ENCODE measurements around the gene SIPA1.
A peak's percentile ranks its signal among the peaks of the same experiment; 100 is the strongest.

SIPA1 gene

GRCh38 chr11:65611028-65611757 lies 26.7 kb upstream of the SIPA1 start:
- TF ChIP-seq, protein P1, sequence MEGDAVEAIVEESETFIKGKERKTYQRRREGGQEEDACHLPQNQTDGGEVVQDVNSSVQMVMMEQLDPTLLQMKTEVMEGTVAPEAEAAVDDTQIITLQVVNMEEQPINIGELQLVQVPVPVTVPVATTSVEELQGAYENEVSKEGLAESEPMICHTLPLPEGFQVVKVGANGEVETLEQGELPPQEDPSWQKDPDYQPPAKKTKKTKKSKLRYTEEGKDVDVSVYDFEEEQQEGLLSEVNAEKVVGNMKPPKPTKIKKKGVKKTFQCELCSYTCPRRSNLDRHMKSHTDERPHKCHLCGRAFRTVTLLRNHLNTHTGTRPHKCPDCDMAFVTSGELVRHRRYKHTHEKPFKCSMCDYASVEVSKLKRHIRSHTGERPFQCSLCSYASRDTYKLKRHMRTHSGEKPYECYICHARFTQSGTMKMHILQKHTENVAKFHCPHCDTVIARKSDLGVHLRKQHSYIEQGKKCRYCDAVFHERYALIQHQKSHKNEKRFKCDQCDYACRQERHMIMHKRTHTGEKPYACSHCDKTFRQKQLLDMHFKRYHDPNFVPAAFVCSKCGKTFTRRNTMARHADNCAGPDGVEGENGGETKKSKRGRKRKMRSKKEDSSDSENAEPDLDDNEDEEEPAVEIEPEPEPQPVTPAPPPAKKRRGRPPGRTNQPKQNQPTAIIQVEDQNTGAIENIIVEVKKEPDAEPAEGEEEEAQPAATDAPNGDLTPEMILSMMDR (IDR thresholded peaks at IDR 0.05; ENCODE audit: low read depth, low read length, missing control alignments) = no peak
- Histone ChIP-seq H3K27ac (no peak overlapping the region), H3K27me3 (replicated peaks) (no peaks in the 10 kb centered on the region), H3K4me3 (ENCODE audit: low read depth, low read length) (peak overlapping the region; percentile 83), H3K36me3 (replicated peaks) (peaks cover 8% of the 10 kb centered on the region)
- in situ Hi-C loops (cut with HindIII; ENCODE audit: low pct_ligation_motif_present, low sequenced_read_pairs) = no loop called here
- no peak for DNase-seq

DNA sequence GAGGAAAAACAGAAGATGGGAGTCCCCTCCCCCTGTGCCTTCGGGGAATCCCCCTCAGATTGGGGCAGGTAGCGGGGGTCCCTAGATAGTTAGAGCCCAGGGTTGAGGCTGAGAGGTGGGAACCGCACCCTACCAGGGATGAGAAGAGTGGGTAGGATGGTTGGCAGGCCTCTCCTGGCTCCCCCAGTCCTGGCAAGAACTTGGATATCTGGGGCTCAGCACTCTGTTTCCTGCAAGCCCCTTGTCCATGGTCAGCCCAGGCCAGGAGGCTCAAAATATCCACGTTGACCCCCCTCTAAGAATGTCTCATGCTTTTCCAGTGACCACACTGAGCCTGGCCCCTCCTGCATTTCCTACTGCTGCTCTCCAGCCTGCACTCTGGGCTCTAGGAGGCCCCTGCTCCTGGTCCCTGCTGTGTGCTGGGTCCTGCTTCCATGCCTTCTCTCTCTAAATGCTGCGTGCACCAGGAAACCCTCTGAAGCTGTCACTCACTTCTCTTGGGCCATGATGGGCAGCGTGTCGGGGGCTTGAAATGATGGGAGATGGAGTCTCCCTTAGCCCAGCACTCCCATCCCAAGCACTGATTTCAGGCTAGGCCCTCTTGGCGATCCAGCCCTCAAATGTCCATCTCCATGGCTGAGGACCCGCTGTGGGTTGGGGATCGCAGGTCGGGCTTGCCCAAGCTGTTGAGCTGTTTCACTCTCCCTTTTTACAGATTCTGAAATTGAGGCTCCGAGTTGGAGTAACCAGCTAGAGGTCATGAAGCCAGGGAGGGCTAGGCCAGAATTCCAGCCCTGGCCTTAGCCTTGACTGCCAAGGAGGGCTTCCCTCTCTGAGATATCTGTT lies 25.9 kb upstream of the SIPA1 start:
- peak overlapping the region; percentile 12 for H3K27ac ChIP-seq
- in situ Hi-C loops (cut with HindIII; ENCODE audit: low pct_ligation_motif_present, low sequenced_read_pairs) = no loop called here
- H3K4me3 ChIP-seq (ENCODE audit: low read depth, low read length) = peak overlapping the region; percentile 83
- H3K36me3 ChIP-seq (replicated peaks) = peaks cover 8% of the 10 kb centered on the region
- DNase-seq = peak; percentile 37
- H3K27me3 ChIP-seq (replicated peaks) = no peaks in the 10 kb centered on the region
- TF ChIP-seq, protein P1 (IDR thresholded peaks at IDR 0.05; ENCODE audit: low read depth, low read length, missing control alignments) = no peak

DNA sequence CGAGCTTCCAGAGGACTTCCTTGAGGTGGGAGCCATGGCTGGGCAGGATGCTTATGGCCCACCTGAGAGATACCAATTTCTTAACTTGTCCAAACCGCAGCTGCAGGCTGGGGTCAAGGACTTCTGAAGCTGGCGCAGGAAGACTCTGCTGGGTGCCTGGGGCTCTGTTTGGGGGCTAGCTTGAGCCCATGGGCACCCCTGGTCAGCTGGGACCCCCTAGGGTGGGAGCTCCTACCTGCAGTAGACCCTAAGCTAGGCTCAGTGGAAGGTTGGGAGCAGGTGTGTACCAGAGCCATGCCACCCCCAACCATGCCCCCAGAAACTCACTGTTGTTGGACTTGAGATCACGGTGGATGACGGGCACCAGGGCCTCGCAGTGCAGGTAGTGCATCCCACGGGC lies 25.2 kb upstream of the SIPA1 start:
- in situ Hi-C loops (cut with HindIII; ENCODE audit: low pct_ligation_motif_present, low sequenced_read_pairs) = no loop called here
- TF ChIP-seq, protein P1 (IDR thresholded peaks at IDR 0.05; ENCODE audit: low read depth, low read length, missing control alignments) = no peak

DNA sequence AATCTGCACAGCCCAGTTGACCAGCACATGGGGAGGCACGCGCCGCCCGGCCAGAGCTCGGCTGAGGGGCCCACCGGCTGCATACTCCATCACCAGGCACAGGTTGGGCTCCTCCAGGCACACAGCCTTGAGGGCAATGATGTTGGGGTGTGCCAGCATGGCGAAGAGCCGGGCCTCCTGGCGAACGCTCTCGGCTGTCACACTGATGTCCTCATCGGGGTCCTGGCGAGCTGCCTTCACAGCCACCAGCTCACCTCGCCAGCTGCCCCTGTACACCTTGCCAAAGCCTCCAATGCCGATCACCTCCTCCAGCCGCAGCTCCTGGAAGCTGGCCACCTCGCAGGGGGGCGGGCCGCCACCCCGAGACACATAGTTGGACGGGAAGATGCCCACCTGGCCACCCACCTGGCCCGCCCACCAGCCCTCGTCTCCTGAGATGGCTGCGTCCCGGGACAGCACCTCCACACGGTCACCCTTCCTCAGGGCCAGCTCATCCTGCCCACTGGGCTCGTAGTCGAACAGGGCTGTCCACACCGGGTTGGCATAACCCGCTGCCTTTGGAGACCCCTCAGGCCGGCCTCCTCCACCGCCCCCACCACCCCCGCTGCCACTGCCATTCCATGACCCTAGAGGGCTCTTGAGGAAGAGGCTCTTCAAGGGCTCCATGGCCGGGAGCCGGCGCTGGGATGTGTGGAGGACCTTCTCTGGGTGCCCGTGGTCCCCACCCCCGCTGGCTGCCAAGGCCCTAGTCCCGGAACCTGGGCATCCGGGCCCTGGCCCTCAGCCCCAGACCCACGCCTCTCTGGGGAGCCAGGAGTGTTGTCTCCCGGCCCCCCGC lies 24.6 kb upstream of the SIPA1 start:
- Histone ChIP-seq H3K4me3 (ENCODE audit: low read depth, low read length) (peak overlapping the region; percentile 83), H3K27me3 (replicated peaks) (no peaks in the 10 kb centered on the region), H3K27ac (peak overlapping the region; percentile 82), H3K36me3 (replicated peaks) (peaks cover 6% of the 10 kb centered on the region)
- TF ChIP-seq, protein P1 (IDR thresholded peaks at IDR 0.05; ENCODE audit: low read depth, low read length, missing control alignments) = no peak
- in situ Hi-C loops (cut with HindIII; ENCODE audit: low pct_ligation_motif_present, low sequenced_read_pairs) = no loop called here
- no peak for DNase-seq

More for the DNA sequence above, 25.2 kb upstream of the SIPA1 start:
- DNase-seq = no peak
- H3K4me3 ChIP-seq (ENCODE audit: low read depth, low read length) = peak overlapping the region; percentile 83
- H3K36me3 ChIP-seq (replicated peaks) = peaks cover 6% of the 10 kb centered on the region
- H3K27ac ChIP-seq = no peak overlapping the region
- H3K27me3 ChIP-seq (replicated peaks) = no peaks in the 10 kb centered on the region

DNA sequence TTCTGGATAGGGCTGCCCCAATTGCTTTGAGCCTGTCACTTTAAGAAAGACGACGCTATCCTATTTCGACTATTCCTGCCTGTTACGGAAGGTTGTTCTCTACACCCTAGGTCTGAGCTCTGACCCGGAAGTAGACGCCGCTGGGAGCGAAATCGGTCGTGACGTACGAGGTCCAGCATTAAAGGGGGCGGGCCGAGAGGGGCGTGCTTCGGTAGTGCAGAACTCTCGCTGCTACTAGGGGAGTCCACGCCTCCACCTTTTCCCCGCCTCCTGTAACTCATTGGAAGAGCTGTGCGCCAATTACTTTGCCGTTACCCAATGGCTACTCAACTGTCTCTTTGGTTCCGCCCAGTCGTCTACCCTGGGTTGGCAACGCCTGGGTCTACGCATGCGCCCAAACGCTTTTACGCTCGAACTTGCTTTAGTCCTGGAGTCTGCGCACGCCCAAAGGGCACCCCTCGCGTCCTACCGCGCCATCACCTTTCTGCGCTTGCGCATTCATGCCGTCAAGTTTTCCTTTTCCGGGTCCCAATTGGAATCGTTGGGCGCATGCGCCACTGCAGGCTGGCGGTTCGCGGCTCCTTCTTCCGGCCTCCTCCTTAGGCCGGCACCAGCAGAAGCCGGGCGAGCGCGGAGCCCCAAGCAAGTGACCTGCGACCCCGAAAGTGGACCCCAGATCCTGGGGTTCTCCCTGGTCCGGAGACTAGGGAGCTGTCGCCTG lies 22.5 kb upstream of the SIPA1 start, which contains the start of gene PCNX3:
Gene PCNX3, plus strand, starts transcription at position 548 of the 721 bp plus-strand sequence. CDS start 536 bp downstream, outside the sequence.
- TF ChIP-seq, protein P1 (IDR thresholded peaks at IDR 0.05; ENCODE audit: low read depth, low read length, missing control alignments) = no peak
- in situ Hi-C loops (cut with HindIII; ENCODE audit: low pct_ligation_motif_present, low sequenced_read_pairs) = no loop called here
- peak; percentile 100 for DNase-seq
- no peaks in the 10 kb centered on the region for H3K27me3 ChIP-seq (replicated peaks)
- H3K36me3 ChIP-seq (replicated peaks) = peaks cover 26% of the 10 kb centered on the region
- peak within 1 kb of the TSS; percentile 82 for H3K27ac ChIP-seq
- H3K4me3 ChIP-seq (ENCODE audit: low read depth, low read length) = peak within 1 kb of the TSS; percentile 90
